ENCODE data around the gene CTNNAL1. TPM values are rescaled to one million over a fixed set of nuclear protein-coding genes. Genes with fewer than 3 reads are reported as not detected.

CTNNAL1 gene
- total and polyA plus RNA-seq, 9 of the 15 experiments (the other 6 are each of a cell fraction or from before 2014, with no cell fraction given) = 23.2 to 78.0 (median 46.7) TPM

DNA sequence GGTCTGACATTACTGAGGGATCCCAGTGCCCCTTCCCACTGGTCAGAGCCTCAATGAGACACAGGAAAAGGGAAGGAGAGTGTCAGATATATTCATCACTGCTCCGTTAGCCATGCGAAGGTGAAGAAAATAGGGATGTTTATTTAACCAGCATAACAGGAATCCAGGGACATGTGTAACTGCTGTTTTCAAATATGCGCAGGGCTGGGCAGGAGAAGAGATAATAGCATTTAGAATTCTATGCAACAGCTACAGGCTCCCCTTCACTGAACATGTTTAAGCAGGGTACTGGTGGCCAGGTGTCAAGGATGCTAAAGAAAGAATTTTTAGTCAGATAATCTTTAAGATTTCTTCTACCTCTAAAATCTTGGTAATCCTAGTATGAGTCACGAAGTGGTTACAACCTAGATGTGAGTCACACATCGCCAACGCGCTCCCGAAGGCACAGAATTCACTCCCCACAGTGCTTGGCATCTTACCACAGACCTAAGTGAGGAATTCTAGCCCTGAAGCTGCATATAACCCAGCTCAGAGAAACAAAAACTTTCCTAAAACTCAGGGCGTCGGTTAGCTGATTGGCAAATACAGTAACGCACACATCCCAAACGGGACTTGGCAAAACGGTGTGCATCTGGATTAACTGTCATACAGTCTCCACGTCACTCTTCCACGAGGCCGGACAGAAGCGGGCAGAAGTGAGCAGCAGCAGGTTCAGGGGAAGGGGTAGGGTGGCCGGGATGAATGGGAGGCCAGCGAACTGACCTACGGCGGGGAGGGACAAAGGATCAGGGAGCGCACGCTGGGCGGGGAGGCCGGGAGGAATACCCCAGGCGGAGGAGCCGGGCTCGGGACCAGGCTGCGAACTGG is 1.1 kb downstream of the CTNNAL1 start (continued):
- TF ChIP-seq JUND (IDR thresholded peaks at IDR 0.05; ENCODE audit: borderline replicate concordance, low read depth, low read length) (peak; percentile 90), JUND (tag; IDR thresholded peaks at IDR 0.05; ENCODE audit: borderline replicate concordance, low read depth, low read length) (peak; percentile 76), POLR2A (conservative IDR thresholded peaks at IDR 0.05) (no peak)
- TF ChIP-seq, protein P1, sequence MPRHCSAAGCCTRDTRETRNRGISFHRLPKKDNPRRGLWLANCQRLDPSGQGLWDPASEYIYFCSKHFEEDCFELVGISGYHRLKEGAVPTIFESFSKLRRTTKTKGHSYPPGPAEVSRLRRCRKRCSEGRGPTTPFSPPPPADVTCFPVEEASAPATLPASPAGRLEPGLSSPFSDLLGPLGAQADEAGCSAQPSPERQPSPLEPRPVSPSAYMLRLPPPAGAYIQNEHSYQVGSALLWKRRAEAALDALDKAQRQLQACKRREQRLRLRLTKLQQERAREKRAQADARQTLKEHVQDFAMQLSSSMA (CRISPR knock-in tag; IDR thresholded peaks at IDR 0.05) = no peak

DNA sequence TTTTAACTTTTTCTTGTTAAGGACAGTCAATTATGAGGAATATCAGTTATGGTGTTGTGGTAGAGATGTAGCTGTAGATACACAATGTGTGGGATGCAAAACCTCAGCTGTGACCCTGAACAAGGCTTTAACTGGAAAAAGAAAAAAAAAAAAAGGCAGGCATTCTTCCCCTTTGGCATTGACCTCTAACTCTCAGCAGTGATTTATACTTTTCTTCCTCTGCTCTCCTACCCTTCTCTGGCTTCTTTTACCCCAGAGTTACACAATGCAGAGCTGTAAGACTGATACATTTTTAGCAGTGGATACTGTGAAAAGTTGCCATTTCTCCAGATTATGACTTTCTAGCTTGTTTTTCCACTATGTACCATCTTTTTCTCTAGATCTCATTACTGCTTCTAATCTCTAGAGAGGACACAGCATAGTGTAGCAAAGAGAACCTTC is 2.0 kb downstream of the CTNNAL1 start:
- peaks cover 56% of the 10 kb centered on the region for H3K79me2 ChIP-seq (ENCODE audit: control insufficient read depth, insufficient read depth, low read length)
- FAIRE-seq = no peak
- H3K27ac ChIP-seq (ENCODE audit: extremely low read depth, low read depth, low read length) = no peak overlapping the region

More for the DNA sequence above, 2.0 kb downstream of the CTNNAL1 start:
- H3K9ac ChIP-seq (ENCODE audit: insufficient read depth in 1 of 2, low read depth in 2 of 2, low read length in 2 of 2) = no peak overlapping the region
- no peak for DNase-seq (ENCODE audit: extremely low read depth in 1 of 4, low spot score in 3 of 4)
- no peaks in the 10 kb centered on the region for H3K9me3 ChIP-seq (replicated peaks; ENCODE audit: control insufficient read depth, insufficient read depth, low read depth, low read length)
- no peaks in the 10 kb centered on the region for H3K27me3 ChIP-seq (ENCODE audit: control insufficient read depth in 2 of 2, insufficient read depth in 2 of 2, low read length in 2 of 2)
- no peak overlapping the region for H3K4me2 ChIP-seq (ENCODE audit: insufficient read depth, low read length)
- no TSS peak for BruUV-seq (replicated peaks)
- no peaks in the 10 kb centered on the region; the same call in 1 of the 2 replicates for H4K20me1 ChIP-seq (replicated peaks; ENCODE audit: control insufficient read depth, insufficient read depth, low read length)
- H3K4me1 ChIP-seq (replicated peaks in 1 of 2; ENCODE audit: control insufficient read depth in 2 of 2, insufficient read depth in 2 of 2, low read length in 2 of 2) = peaks cover 20 to 39% of the 10 kb centered on the region in 2 experiments; a peak in 4 of 5 replicates
- in situ Hi-C loops (cut with MboI) (no loop called here), intact Hi-C loops (cut with micrococcal nuclease) (loop anchor here (5.0 kb wide), 3 partner anchors 79 to 121 kb away; partner anchors contain the start of genes ABITRAM, ELP1 and TMEM245)
- no peak for ATAC-seq
- H3K36me3 ChIP-seq (ENCODE audit: control insufficient read depth, insufficient read depth, low read length) = peaks cover 11% of the 10 kb centered on the region; the same call in 2 of the 3 replicates
- no peak overlapping the region for H3K4me3 ChIP-seq
- 0 out of 2 replicates have a peak, but pooled peaks have one; percentile 6 for TF ChIP-seq RBFOX2 (IDR thresholded peaks at IDR 0.05; ENCODE audit: low read depth, low read length)
- TF ChIP-seq HEY1 (CRISPR knock-in tag; IDR thresholded peaks at IDR 0.05; ENCODE audit: borderline replicate concordance) = no peak
- TF ChIP-seq KDM1A (IDR thresholded peaks at IDR 0.05) = peak; percentile 18 to 51; a peak in 3 of 4 replicates
- TF ChIP-seq ZNF384 (IDR thresholded peaks at IDR 0.05; ENCODE audit: low read depth, low read length) = peak; percentile 31; the same call in 1 of the 2 replicates
- ChIA-PET CTCF (ENCODE audit: low intra/inter-chr PET ratio) (no interaction called here), POLR2A (interaction anchor here (0.6 to 2.9 kb wide), 3 partner anchors 12 to 150 kb away, joined by 4 to 15 read pairs (median 5); no protein-coding TSS in a partner anchor)
- no peak overlapping the region for H2AFZ ChIP-seq (ENCODE audit: low read depth, low read length)
- H3K9me1 ChIP-seq (ENCODE audit: control insufficient read depth, insufficient read depth, low read length) = no peaks in the 10 kb centered on the region
